Adipose tissue (tissue), 3 donors: ENCODE data around the gene GYG1. TPM values are rescaled to one million over a fixed set of nuclear protein-coding genes. Genes with fewer than 3 reads are reported as not detected.
"Not testable (repeated sequence)": the region's sequence is repeated elsewhere in the genome, so short reads cannot be mapped to it uniquely, and the experiment has no call there.

Experiments used
- H3K27ac ChIP-seq: one replicate; pipeline ENCODE4 v1.5.1; 2013; ENCODE audit warnings: low read depth, low read length
- WGBS, 3 donors: extraction: QIAGEN DNeasy Blood & Tissue Kit; methylation state at CpG; one replicate each; pipeline ENCODE4 v1.1.7; 2013; 5-methylcytosine and 5-hydroxymethylcytosine counted together
- polyA plus RNA-seq, 3 donors: library from polyadenylated mRNA; stranded (reverse); fragments of 200-250 nt; gene quantifications; one replicate each; pipeline ENCODE4 v1.2.3, GENCODE V29; 2013
- donor health status: healthy with polysubstance abuse.
- donor health status: Bipolar disorder and iron deficiency.
- donor health status: healthy.

GYG1 gene
- polyA plus RNA-seq, 3 donors = 28.8 to 53.1 (median 33.8) TPM

GRCh38 chr3:148975248-148975647, 16.1 kb upstream of the GYG1 start:
- WGBS, 3 donors = 60 to 75% (median 61%) methylated on average over 6 of the region's 6 CpGs
- H3K27ac ChIP-seq = no peak overlapping the region

DNA sequence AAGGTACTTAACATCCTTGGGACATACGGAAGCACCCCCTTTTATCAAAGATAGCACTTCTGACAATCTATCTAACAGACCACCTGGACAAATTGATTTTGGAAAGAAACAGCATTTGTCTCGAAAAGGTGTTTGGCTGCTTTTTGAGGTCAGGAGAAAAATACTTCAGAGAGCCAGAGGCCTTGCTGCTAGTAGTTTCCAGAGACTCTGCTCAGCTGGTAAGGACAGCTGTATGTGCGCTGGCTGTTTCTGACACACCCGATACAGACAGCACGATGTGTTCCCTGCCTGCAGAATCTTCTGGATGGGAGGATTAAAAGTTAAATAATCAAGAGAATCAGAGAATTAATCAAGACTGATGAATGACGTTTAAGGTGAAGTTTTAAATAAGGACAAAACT, 15.6 kb upstream of the GYG1 start:
- H3K27ac ChIP-seq = no peak overlapping the region

DNA sequence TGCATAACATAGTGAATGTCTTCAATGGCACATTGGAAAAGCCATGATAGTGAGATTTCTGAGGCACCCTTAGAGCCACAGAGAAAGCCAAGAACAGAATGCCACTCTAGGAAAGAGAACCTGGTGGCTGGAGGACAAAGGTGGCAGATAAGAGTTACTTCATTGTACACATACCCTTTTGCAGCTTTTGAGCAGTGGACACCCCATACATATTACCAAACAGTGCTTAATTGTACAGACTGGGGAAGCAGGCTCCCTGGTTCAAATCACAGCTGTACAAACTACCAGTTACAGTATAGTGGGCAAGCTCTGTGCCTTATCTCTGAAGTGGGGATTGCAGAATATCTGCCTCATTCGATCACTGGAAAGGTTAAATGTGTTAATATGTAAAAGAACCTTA, 10.1 kb upstream of the GYG1 start:
- H3K27ac ChIP-seq = no peak overlapping the region
- WGBS, 3 donors = 62 to 97% (median 95%) methylated on average over 1 of the region's 1 CpG

More for the DNA sequence above, 15.6 kb upstream of the GYG1 start:
- 82 to 90% (median 90%) methylated on average over 6 of the region's 6 CpGs for WGBS, 3 donors

DNA sequence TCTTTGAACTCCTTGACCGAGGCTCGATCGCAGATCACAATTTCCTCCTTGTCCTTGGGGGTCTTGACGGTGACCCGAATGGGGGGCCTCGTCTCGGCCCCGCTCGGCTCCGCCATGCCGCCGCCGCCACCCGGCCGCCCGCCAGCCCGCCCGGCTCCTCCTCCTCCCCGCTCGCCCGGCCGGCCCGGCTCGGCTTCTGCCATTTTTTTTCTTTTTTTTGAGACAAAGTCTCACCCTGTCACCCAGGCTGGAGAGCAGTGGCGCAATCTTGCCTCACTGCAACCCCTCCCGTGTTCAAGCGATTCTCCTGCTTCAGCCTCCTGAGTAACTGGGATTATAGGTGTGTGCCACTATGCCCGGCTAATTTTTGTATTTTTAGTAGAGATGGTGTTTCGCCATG, 3.8 kb upstream of the GYG1 start:
- not testable (repeated sequence) for H3K27ac ChIP-seq
- 91 to 95% (median 94%) methylated on average over 9 to 27 of the region's 29 CpGs for WGBS, 3 donors

DNA sequence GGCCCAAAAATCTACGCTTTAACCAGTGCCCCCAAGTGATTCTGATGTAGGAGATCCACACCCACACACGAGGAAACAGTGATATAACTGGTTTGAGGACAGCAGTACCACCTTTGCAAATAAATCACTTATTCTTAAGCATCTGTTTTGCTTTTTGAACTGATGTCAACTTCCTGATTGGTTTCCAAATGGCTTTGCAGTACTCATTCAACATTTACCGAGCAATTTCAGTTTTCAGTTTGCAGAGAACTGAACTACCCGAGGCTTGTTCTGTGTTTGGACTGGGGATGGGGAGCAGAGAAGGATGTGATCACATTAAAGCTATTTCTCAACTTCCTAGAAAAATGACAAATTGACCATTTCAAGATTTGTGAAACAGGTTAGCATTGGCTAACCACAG, 1.1 kb upstream of the GYG1 start:
- 49 to 67% (median 50%) methylated on average over 4 of the region's 4 CpGs for WGBS, 3 donors
- no peak overlapping the region for H3K27ac ChIP-seq

DNA sequence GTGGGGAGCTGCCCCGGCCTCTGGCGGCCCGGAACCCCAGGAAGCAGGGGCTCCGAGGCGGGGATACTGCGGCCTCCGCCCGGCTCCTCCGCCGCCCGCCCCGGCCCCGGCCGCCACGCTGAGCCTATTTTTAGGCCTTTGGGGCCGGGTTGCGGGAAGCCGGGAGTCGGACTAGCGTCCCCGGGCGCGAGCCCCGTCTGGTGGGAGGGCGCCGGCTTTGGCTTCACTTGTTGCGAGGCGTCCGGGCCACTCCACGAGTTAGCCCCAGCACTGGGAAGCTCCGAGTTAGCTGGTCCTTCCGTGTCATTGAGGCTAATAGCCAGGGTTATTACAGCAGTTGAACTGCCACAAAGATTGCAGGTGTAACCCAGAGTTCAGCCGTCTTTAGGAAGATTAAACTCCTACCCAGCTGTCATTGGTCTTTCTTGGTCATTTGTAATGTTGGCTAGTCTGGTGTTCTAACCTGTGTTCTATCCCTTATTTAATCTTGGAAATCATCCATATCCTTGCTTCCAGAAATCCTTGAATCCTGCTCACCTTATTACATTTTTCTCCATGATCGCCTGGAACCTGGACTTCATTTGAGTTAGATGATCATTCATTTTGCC, 791 bp downstream of the GYG1 start:
- H3K27ac ChIP-seq = peak overlapping the region; percentile 53
- WGBS, 3 donors = 2 to 4% (median 2%) methylated on average over 24 to 34 of the region's 34 CpGs

DNA sequence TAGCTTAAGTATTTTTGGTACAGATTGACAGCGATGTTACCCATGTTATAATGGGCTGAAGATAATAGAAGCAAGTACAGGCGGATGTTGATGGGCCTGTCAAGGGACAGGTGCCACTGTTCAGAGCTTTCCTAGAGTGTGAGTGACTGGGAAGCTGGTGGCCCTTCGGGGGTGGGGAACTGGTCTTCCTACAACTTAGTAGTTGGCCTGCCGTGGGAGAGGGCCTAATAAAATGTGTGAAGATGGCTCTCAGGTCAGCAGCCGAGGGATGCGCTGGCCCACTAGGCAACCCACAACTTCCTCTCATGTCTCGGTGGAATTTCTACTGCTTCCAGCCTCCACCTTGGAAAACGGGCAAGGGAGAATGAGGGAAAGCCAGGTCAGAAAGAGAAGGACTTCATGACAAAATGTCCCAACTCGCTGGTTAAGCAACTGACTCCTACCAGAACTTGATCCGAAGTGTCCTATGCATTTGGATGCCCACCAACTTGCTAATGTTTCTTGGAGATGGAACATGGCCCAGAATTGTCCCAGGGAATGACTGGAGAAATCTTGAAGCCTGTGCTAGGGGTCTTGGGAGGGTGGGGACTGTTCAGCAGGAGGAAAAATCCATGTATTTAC, 1.4 kb downstream of the GYG1 start:
- no peak overlapping the region for H3K27ac ChIP-seq
- 71 to 84% (median 74%) methylated on average over 10 of the region's 10 CpGs for WGBS, 3 donors

GRCh38 chr3:148997623-148998022, 6.3 kb downstream of the GYG1 start:
- H3K27ac ChIP-seq = no peak overlapping the region
- 96 to 97% (median 96%) methylated on average over 1 of the region's 1 CpG for WGBS, 3 donors

GRCh38 chr3:148998297-148998696, 7.0 kb downstream of the GYG1 start:
- H3K27ac ChIP-seq = no peak overlapping the region
- WGBS, 3 donors = 81 to 89% (median 84%) methylated on average over 5 of the region's 5 CpGs

DNA sequence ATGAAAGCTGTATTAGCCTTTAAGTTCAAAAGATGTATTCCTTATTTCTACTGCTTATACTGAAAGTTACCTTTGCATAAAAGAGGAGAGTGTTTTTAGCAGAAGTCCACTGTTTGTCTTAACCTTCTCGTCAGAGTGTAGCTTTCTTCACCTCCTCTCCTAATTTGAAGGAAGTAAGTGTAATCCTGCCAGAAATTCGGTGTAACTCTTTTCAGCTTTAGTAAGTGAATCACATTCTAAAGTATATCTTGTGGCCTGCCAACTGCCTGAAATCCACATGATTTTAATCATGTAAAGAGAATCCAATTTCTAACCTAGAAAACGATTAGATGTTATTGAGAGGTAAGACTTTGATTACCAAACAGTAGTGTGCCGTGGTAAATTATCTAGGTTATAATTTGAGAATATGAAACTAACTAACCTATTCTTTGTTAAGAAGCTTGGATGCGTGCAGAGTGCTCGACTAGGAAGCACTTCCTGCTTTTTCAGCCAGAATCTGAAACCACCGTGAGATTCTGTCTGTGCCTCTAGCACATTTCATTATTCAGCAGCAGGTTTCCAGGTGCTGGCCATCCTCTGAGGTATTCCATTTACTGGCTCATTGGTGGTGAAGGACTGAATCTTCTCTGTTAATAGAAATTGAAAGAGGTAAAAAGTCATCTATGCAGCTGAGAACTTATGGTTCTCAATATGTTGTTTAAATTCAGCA, 7.5 kb downstream of the GYG1 start:
- 30 to 71% (median 31%) methylated on average over 7 of the region's 7 CpGs for WGBS, 3 donors
- no peak overlapping the region for H3K27ac ChIP-seq

- H3K27ac ChIP-seq = no peak overlapping the region
- 60 to 91% (median 66%) methylated on average over 3 of the region's 3 CpGs for WGBS, 3 donors
These were observed 8.5 kb downstream of the GYG1 start for GRCh38 chr3:148999806-149000205.

DNA sequence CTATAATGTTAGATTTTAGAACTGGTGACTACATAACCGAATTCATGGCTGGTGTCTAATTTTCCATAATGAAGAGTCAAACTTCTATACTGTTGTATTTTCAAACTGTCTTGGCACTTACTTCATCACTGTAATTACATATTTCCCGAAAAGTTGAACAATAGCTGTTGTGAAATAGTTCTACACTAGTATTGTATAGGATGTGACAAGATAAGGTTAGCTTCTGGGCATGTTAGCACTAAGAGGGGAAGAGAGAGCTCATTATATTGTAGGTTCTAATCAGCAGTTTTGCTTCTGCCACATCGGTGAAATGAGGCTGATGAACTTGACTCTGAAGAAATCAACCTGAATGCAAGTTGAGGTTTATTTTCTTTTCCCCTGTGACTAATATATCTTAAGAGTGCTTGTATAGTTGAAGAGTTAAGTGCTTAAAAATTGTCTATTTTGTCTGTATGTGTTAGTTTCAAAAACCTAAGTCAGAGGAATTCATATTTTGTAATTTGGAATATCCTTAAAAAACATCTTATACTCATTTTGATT, 8.9 kb downstream of the GYG1 start:
- H3K27ac ChIP-seq = no peak overlapping the region

DNA sequence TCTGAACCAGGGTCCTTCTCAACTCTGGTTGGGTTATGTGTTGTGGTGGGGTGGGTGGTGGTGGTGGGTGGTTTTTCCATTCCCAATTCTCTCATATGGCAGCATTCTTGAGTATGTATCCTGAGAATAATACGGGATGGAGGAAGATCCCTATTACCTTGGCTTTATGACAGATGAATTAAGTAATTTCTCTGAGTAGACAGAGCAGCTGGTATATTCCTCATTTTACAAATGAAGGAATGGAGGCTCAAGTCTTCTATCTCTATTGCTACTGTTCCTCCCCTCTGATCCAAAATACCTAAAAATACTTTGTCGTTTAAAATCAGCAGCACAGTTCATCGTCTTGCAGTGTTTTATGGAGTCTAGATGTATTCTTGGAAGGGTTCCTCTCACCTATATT, 10.4 kb downstream of the GYG1 start:
- WGBS, 3 donors = 80 to 88% (median 85%) methylated on average over 3 of the region's 3 CpGs
- H3K27ac ChIP-seq = no peak overlapping the region

More for the DNA sequence above, 8.9 kb downstream of the GYG1 start:
- WGBS, 3 donors = 63 to 90% (median 65%) methylated on average over 3 of the region's 3 CpGs

DNA sequence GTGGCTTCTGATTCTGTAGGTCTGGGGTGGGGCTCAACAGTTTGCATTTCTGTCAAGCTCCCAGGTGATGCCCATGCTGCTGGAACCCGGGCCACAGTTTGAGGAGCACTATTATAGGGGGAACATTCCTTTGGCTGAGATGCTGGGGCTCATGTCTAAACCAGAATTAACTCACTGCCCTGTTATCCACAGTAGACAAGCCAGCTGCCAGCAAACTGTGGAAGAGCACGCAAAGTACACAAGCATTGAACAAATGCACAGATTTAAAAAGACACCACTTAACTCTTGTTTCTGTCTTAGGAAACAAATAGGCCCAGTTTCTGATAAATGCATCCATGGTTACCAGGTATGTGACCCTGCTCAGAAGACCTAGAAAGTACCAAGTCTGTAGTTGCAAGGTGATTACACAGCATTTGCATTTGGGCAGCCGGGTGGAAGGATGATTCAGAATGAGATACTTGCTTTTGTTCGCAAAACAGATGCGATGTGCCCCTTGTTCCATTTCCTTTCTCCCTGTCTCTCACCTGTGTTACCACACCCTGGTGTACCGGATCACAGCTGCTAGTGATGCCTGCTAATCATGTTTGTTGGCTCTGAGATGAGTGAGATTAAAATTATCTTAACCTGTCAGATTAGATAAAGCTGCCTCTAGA, 12.4 kb downstream of the GYG1 start:
- WGBS, 3 donors = 78 to 89% (median 86%) methylated on average over 6 of the region's 6 CpGs
- no peak overlapping the region for H3K27ac ChIP-seq

- 46 to 69% (median 62%) methylated on average over 4 of the region's 4 CpGs for WGBS, 3 donors
- H3K27ac ChIP-seq = no peak overlapping the region
These were observed 13.3 kb downstream of the GYG1 start for GRCh38 chr3:149004622-149005021.

GRCh38 chr3:149005416-149005815, 14.1 kb downstream of the GYG1 start:
- no peak overlapping the region for H3K27ac ChIP-seq
- 65 to 90% (median 87%) methylated on average over 1 of the region's 1 CpG for WGBS, 3 donors

- WGBS, 3 donors = 84 to 94% (median 92%) methylated on average over 7 of the region's 7 CpGs
These were observed 16.4 kb downstream of the GYG1 start for GRCh38 chr3:149007567-149008257.

GRCh38 chr3:149009732-149010131, 18.4 kb downstream of the GYG1 start:
- H3K27ac ChIP-seq = no peak overlapping the region
- WGBS, 3 donors = 81 to 90% (median 86%) methylated on average over 2 of the region's 2 CpGs

More at GRCh38 chr3:149007567-149008257, 16.4 kb downstream of the GYG1 start:
- no peak overlapping the region for H3K27ac ChIP-seq
